H4 (cell line): ENCODE data around the gene IL1RL2. TPM values are rescaled to one million over a fixed set of nuclear protein-coding genes. Genes with fewer than 3 reads are reported as not detected.

Source experiments
- DNase-seq: peaks from one replicate; pipeline ENCODE4 v3.0.0-alpha.2; 2015; ENCODE audit warnings: low spot score
- total RNA-seq: library from RNA; depleted of rRNA; stranded (reverse); fragments of >200 nt; shearing (Covaris generic); gene quantifications from 2 replicates; pipeline ENCODE4 v1.2.3, GENCODE V29; 2014

Gene IL1RL2
- total RNA-seq, 1 experiment from 2014 or later: not detected

- no peak for DNase-seq
These were observed 52.0 kb downstream of the IL1RL2 start for GRCh38 chr2:102238778-102239177.

DNA sequence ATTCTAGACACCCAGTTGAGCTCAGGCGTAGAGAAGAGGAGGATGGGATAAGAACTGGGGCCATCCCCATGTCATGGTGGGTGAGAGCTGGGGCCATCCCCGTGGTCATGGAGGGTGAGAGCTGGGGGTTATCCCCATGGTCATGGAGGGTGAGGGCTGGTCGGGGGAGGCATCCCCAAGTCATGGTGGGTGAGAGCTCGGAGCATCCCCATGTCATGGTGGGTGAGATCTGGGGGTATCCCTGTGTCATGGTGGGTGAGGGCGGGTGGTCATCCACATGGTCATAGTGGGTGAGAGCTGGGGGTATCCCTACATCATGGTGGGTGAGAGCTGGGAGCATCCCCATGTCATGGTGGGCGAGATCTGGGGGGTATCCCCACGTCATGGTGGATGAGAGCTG, 52.5 kb downstream of the IL1RL2 start:
- DNase-seq: no peak

- peak; percentile 92 for DNase-seq
These were observed 54.0 kb downstream of the IL1RL2 start for GRCh38 chr2:102240640-102241370.

DNA sequence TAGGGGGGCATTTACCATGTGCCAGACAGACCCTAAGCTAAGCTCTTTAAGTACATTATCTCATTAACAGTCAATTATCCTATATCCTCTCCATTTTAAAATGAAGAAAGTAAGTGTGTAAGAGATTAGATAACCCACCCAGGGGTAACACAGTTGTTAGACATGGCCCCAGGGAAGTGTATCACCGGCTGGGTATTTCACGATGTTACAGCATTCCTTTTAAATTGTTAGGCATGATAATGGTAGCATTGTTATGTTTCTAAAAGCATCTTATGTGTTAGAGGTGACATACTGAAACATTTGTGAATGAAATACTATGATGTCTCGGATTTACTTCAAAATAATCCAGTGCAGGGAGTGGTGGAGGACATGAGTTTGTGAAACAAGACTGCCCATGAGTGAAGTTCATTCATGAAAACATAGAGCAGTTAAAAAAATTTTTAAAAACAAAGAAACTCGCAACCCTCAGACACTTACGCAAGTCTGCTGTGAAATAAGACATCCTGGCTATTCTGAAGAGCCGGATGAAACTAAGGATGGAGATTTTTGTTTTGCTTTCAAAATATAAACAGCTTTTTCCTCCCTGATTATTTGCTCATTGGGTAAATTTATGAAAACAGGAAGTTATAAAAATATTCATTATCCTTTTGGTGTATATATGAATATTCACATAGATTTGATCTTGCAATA, 54.9 kb downstream of the IL1RL2 start:
- no peak for DNase-seq

- DNase-seq: no peak
These were observed 58.7 kb downstream of the IL1RL2 start for GRCh38 chr2:102245266-102246151.

DNA sequence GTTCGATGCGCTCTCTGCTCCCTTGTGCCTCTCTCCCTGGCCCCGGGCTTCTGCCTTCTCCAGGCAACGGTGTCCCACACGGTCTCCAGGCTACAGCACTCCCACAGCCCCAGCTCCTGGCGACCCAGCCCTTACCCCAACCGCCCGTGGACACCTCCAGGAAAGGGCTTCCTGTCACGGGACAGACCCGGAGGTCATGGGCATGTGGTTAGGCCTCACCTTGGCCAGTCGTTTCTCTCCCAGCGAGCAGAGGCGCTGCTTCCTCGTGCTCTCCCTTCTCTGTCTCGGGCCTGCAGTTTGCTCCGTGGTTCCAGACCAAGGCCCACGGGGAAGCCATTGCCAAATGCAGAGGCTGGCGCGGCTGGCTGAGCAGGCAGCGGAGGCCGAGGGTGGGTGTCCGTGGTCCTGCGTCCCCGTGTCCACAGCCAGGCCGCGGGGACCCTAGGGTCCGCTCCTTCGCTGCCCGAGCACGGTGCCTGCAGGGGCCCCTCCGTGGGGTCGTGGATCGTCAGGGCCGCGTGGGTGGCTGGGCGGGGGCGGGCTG, 63.5 kb downstream of the IL1RL2 start:
- no peak for DNase-seq

DNA sequence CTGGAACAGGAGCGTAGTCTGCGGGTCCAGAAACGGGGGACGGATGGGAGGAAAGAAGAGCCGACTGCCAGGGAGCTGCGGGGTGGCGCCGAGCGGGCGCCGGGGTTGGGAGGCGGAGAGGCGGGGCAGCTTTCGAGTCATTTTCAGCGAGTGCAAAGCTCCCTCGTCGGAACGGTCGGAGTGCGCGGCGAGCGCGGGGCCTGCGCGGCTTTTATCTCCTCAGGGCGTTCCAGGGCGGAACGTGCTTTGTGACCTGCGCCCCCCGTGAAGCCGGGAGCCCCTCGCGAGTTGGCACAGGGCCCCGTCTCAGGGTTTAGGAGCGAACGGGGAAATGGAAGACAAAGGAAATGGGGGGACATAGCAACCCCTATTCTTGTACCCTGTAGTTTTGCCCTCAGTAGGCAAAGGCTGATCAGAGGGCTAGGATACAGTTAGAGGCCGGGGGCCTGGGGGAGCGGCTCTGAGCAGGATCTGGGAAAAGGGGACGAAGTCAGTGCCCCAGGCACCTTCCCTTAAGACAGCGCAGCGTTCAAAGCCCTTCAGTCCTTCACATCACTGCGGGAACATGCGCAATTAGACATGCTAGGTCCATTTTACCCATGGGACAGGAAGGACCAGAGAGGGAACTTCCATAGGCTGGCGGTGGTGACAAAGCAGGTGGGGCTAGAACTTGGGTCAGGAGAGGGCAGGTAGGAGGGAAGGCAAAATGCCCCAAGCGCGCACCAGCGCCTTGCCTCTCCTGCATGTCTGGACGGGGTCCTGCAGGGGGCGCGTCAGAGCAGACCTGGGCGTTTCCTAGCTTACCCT, 64.4 kb downstream of the IL1RL2 start:
- DNase-seq: no peak

- DNase-seq: no peak
These were observed 65.0 kb downstream of the IL1RL2 start for GRCh38 chr2:102251849-102252203.

GRCh38 chr2:102252236-102252635, 65.4 kb downstream of the IL1RL2 start:
- DNase-seq: no peak

GRCh38 chr2:102253140-102253752, 66.4 kb downstream of the IL1RL2 start:
- DNase-seq: no peak

- no peak for DNase-seq
These were observed 66.9 kb downstream of the IL1RL2 start for GRCh38 chr2:102253753-102254150.

DNA sequence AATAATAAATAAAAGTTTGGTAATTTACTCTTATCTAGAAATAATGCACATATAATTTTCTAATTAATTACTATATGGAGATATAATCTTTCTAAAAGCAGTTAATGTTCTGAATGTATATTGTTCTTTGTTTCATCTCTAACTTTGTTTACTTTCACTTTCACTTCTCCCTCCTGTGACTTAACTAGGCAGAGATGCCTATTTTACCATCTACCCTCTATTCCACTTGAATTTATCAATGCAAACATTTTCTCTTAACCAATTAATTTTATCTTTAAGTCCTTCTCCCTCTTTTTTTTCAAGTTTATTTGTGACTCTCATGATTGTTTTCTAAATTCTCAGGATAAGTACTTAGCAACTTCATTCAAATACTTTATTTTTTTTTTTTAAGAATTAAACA, 69.5 kb downstream of the IL1RL2 start:
- DNase-seq: no peak

GRCh38 chr2:102256874-102257462, 70.1 kb downstream of the IL1RL2 start:
- no peak for DNase-seq

DNA sequence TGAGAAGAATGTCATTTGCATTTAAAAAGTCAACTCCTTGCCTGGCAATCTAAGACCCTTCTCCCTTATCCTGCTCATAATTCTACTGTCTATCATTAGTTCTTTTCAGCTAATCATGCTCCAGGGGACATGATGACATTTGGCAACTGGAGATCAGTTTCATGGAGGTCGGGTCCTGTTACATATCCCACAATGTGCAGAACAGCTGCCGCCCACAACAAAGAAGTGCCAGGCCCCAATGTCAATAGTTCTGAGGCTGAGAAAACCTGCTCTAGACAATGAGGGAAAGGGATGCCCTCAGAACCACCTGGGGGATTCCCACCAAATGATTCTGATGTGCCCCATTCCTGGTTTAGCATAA, 71.2 kb downstream of the IL1RL2 start:
- DNase-seq: no peak

- peak; percentile 72 for DNase-seq
These were observed 71.7 kb downstream of the IL1RL2 start for GRCh38 chr2:102258386-102259074.

GRCh38 chr2:102261467-102262135, 74.8 kb downstream of the IL1RL2 start:
- DNase-seq: no peak

GRCh38 chr2:102262216-102263129, 75.7 kb downstream of the IL1RL2 start:
- DNase-seq: no peak

GRCh38 chr2:102264952-102265351, 78.1 kb downstream of the IL1RL2 start:
- no peak for DNase-seq
